Thoracic aorta (tissue), 2 donors: ENCODE measurements around the gene PHGDH. TPM values are rescaled to one million over a fixed set of nuclear protein-coding genes. Genes with fewer than 3 reads are reported as not detected.
A peak's percentile ranks its signal among the peaks of the same experiment; 100 is the strongest.

Experiments
- ATAC-seq: fragments of 150-250 bp; one replicate; pipeline ENCODE4 v1.8.0; 2017; ENCODE audit warnings: low read depth; ENCODE audit not compliant: insufficient number of reproducible peaks, low FRiP score
- DNase-seq: peaks from one replicate; pipeline ENCODE4 v3.0.0-alpha.2; 2020; ENCODE audit warnings: low spot score
- H3K27ac ChIP-seq, 2 donors: fragments of 200-600 bp; sonication (generic); 1 replicate in 1 of 2; 2 replicates in 1 of 2; pipeline ENCODE4 v1.5.1; 2016; ENCODE audit warnings: mild to moderate bottlenecking in 2 of 2, moderate library complexity in 2 of 2
- H3K27me3 ChIP-seq: fragments of 200-600 bp; sonication (generic); replicated peaks from 2 replicates; pipeline ENCODE4 v1.6.0; 2016; ENCODE audit warnings: mild to moderate bottlenecking; ENCODE audit not compliant: insufficient read depth
- H3K36me3 ChIP-seq: fragments of 200-600 bp; sonication (generic); one replicate; pipeline ENCODE4 v1.5.1; 2016
- H3K4me1 ChIP-seq, 2 donors: fragments of 200-600 bp; sonication (generic); 1 replicate in 1 of 2; 2 replicates in 1 of 2; pipeline versions ENCODE4 v1.5.1 to v1.6.0; 2016; ENCODE audit warnings: low read depth in 2 of 2, mild to moderate bottlenecking in 1 of 2; ENCODE audit not compliant: control insufficient read depth in 1 of 2
- H3K4me3 ChIP-seq: fragments of 200-600 bp; sonication (generic); 2 replicates; pipeline ENCODE4 v1.5.1; 2016; ENCODE audit warnings: mild to moderate bottlenecking
- H3K9me3 ChIP-seq: fragments of 200-600 bp; sonication (generic); 2 replicates; pipeline ENCODE4 v1.5.1; 2016
- total RNA-seq, 2 donors: library from RNA; depleted of rRNA; stranded (reverse); fragments of >200 nt; gene quantifications; one replicate each; pipeline versions ENCODE4 v1.1.0 to v1.2.3, GENCODE V29; 2016
- TF ChIP-seq, protein P1 (sequence below): fragments of 200-600 bp; sonication (generic); IDR thresholded peaks from one replicate; pipeline ENCODE4 v1.5.1; 2019; ENCODE audit warnings: antibody characterized with exemption

Gene PHGDH
- total RNA-seq, 2 donors from 2014 or later = 25.7 to 44.9 TPM

GRCh38 chr1:119673171-119673940 lies 38.4 kb upstream of the PHGDH start:
- Histone ChIP-seq H3K4me1 (peaks cover 3 to 4% of the 10 kb centered on the region in 2 donors), H3K9me3 (no peaks in the 10 kb centered on the region), H3K4me3 (no peak overlapping the region), H3K27me3 (no peaks in the 10 kb centered on the region), H3K27ac (no peak overlapping the region), H3K36me3 (no peaks in the 10 kb centered on the region)
- TF ChIP-seq, protein P1, sequence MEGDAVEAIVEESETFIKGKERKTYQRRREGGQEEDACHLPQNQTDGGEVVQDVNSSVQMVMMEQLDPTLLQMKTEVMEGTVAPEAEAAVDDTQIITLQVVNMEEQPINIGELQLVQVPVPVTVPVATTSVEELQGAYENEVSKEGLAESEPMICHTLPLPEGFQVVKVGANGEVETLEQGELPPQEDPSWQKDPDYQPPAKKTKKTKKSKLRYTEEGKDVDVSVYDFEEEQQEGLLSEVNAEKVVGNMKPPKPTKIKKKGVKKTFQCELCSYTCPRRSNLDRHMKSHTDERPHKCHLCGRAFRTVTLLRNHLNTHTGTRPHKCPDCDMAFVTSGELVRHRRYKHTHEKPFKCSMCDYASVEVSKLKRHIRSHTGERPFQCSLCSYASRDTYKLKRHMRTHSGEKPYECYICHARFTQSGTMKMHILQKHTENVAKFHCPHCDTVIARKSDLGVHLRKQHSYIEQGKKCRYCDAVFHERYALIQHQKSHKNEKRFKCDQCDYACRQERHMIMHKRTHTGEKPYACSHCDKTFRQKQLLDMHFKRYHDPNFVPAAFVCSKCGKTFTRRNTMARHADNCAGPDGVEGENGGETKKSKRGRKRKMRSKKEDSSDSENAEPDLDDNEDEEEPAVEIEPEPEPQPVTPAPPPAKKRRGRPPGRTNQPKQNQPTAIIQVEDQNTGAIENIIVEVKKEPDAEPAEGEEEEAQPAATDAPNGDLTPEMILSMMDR = no peak
- ATAC-seq = no peak
- DNase-seq = no peak

DNA sequence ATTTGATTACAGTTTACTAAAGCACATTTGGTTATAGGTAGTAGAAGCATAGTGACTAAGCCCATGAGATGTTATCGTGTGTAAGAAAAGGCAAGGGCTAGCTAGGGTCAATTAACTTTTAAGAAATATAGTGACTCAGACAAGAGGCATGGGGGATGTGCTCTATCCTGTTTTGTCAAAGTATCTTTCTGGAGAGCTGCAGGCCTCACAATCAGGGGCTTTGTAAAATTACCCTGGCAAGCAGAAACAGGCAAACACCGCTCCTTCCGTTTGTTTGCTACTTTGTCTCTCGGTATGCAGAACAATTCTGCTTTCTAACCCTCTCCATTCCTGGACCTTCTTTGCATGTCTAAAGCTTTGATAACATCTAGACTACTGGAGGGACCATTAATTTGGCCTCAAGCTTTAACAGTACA lies 37.6 kb upstream of the PHGDH start:
- H3K27me3 ChIP-seq = no peaks in the 10 kb centered on the region
- H3K27ac ChIP-seq = no peak overlapping the region
- no peaks in the 10 kb centered on the region for H3K36me3 ChIP-seq
- no peak for ATAC-seq
- no peaks in the 10 kb centered on the region for H3K9me3 ChIP-seq
- H3K4me1 ChIP-seq = peaks cover 3 to 4% of the 10 kb centered on the region in 2 donors
- DNase-seq = no peak
- H3K4me3 ChIP-seq = no peak overlapping the region
- TF ChIP-seq, protein P1 = no peak

GRCh38 chr1:119674835-119675289 lies 36.9 kb upstream of the PHGDH start:
- Histone ChIP-seq H3K27me3 (no peaks in the 10 kb centered on the region), H3K4me3 (peak overlapping the region; percentile 71), H3K4me1 (peaks cover 3 to 4% of the 10 kb centered on the region in 2 donors), H3K36me3 (no peaks in the 10 kb centered on the region), H3K9me3 (no peaks in the 10 kb centered on the region), H3K27ac (no peak overlapping the region)
- ATAC-seq = no peak
- TF ChIP-seq, protein P1 = no peak
- no peak for DNase-seq

- ATAC-seq = peak; percentile 63
- TF ChIP-seq, protein P1 = peak; percentile 90
- Histone ChIP-seq H3K9me3 (no peaks in the 10 kb centered on the region), H3K4me1 (peaks cover 3 to 4% of the 10 kb centered on the region in 2 donors), H3K27ac (peak overlapping the region in 1 of 2 donors; percentile 15), H3K36me3 (no peaks in the 10 kb centered on the region), H3K27me3 (no peaks in the 10 kb centered on the region), H3K4me3 (peak overlapping the region; percentile 71)
- peak; percentile 74 for DNase-seq
Measured at GRCh38 chr1:119675349-119676345, 36.1 kb upstream of the PHGDH start.
